ENCODE results near the gene TTI1.

Gene TTI1

DNA sequence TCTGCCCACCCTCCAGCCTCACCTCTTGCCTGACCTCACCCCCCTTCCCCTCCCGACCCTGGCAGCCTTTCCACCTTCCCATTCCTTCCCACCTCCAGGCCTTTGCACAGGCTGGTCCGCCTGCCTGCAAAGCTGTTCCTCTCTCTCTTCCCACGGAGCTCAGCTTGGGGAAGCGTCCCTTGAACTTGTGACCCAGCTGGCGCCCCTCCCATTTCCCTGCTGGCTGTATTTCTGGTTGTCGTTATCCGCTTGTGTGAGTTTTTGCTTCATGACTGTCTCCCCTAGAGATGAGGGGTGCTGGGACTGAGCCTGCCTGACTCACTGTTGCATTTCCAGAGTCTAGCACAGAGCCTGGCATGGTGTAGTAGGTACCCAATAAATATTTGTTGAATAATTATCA, 97.8 kb downstream of the TTI1 start:
- no peak overlapping the region for H3K27ac ChIP-seq
- no peak for TF ChIP-seq CTCF (conservative IDR thresholded peaks at IDR 0.05)

DNA sequence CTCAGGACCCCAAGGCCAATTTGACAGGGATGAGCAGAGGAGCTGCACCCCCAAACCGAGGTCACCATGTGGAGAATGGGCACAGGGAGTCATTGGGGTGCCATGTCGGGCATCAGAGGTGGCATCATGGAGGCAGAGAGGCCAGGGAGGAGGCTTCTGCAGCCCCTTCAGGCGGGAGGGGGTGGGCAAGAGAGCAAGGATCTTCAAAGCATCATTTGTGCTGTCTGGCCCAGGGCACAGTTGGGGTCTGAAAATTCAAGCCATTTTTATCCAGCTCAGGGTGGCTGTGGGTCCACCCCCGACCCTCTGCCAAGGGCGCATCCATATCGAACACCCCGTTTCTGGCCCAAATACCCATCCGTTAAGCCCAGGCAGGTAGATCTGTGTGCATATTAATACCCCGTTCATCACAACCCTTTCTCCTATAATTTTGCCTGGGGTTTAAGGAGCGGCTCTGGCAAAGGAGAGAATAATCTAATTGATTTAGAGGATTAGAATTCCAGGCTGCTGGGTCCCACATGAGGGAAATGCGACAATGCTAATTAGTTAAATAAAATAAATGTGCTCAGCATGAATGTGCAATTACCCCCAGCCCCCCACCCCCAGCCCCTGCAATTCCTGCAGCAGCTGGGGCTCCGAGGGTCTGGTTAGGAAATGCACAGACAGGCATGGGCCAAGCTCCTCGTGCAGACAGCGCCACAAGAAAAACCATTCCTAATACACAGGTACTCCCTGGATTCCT, 98.5 kb downstream of the TTI1 start:
- H3K27ac ChIP-seq, result no peak overlapping the region
- no peak for TF ChIP-seq CTCF (conservative IDR thresholded peaks at IDR 0.05)

DNA sequence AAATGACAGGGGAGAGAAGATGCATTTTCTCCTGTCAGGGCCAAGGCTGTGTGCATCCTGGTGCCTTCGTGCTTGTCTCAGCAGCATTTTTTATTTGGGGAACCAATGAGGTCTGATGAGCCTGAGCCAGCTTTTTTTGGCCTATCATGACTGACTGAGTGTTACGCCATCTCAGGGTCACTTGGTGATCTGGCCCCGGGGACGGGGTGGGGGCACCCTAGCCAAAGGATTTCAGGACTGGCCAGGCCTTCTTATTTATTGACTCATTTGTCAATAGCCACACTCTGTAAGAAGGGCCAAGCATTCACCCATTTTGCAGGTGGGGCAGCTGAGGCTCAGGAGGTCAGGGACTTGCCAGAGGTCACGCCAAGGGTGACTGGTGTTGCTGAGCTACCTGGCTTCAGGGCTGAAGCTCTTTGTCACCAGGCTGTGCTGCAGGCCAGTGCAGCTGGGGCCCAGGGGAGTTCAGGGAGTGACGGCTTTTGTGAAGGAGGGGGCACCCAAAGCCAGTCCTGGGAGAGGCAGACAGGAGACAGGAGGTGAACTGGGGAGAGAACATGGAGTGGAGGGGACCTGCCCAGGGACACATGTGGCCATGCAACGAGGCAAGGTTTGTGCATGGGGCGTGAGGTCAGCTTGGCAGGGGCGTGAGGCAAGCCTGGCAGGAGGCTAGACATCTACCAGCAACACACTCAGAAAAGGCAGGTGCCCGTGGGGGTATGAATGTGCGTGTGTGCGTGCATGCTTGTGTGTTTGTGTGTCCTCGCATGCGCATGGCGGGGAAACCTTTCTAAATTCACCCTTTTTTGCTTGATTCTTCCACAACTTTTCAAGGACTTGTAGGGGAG, 99.2 kb downstream of the TTI1 start:
- TF ChIP-seq CTCF (conservative IDR thresholded peaks at IDR 0.05), result no peak
- H3K27ac ChIP-seq, result no peak overlapping the region
